Fibroblast of lung (primary cell): ENCODE measurements around the gene TRAPPC1. TPM values are rescaled to one million over a fixed set of nuclear protein-coding genes. Genes with fewer than 3 reads are reported as not detected.

Experiments used
- DNase-seq, 2 donors: peaks; one replicate each; pipeline versions ENCODE4 v3.0.0 to v3.0.0-alpha.2; 2010; ENCODE audit warnings: low read depth in 2 of 2
- H2AFZ ChIP-seq: 2 replicates; pipeline ENCODE4 v1.5.1; 2012; ENCODE audit warnings: low read length, control low read depth, inconsistent platforms
- H3K27ac ChIP-seq: 2 replicates; pipeline ENCODE4 v1.5.1; 2011; ENCODE audit warnings: low read length, control low read depth; ENCODE audit not compliant: insufficient read depth
- H3K27me3 ChIP-seq: 2 replicates; pipeline ENCODE4 v1.5.1; 2011; ENCODE audit warnings: mild to moderate bottlenecking, low read length; ENCODE audit not compliant: control insufficient read depth, insufficient read depth
- H3K36me3 ChIP-seq: 2 replicates; pipeline ENCODE4 v1.5.1; 2011; ENCODE audit warnings: low read length; ENCODE audit not compliant: control insufficient read depth, insufficient read depth
- H3K4me1 ChIP-seq: 2 replicates; pipeline ENCODE4 v1.5.1; 2011; ENCODE audit warnings: low read length; ENCODE audit not compliant: control insufficient read depth, insufficient read depth; ENCODE audit errors: extremely low read depth
- H3K4me2 ChIP-seq: 2 replicates; pipeline ENCODE4 v1.5.1; 2011; ENCODE audit warnings: low read length, control low read depth; ENCODE audit not compliant: insufficient read depth; ENCODE audit errors: extremely low read depth
- H3K4me3 ChIP-seq, 4 experiments: fragments of 200-600 bp in 1 of 4; sonication (generic) in 1 of 4; replicated peaks in 1 of 4; 2 replicates each; pipeline ENCODE4 v1.5.1; 2011 to 2016; ENCODE audit warnings: low read length in 4 of 4, low read depth in 3 of 4, mild to moderate bottlenecking in 3 of 4, control low read depth in 2 of 4, inconsistent platforms in 1 of 4, mixed read lengths in 1 of 4; ENCODE audit not compliant: insufficient read depth in 1 of 4; ENCODE audit errors: control extremely low read depth in 1 of 4
- H3K79me2 ChIP-seq: 2 replicates; pipeline ENCODE4 v1.5.1; 2012; ENCODE audit warnings: mild to moderate bottlenecking, low read length, inconsistent platforms; ENCODE audit not compliant: control insufficient read depth, insufficient read depth
- H3K9ac ChIP-seq: 2 replicates; pipeline ENCODE4 v1.5.1; 2011; ENCODE audit warnings: mild to moderate bottlenecking, low read length, control low read depth; ENCODE audit not compliant: insufficient read depth
- H3K9me3 ChIP-seq: 2 replicates; pipeline ENCODE4 v1.5.1; 2012; ENCODE audit warnings: low read depth, low read length; ENCODE audit not compliant: control insufficient read depth, insufficient read depth
- H4K20me1 ChIP-seq: 2 replicates; pipeline ENCODE4 v1.5.1; 2011; ENCODE audit warnings: low read length; ENCODE audit not compliant: control insufficient read depth, insufficient read depth; ENCODE audit errors: extremely low read depth
- CTCF ChIP-seq, 2 donors: IDR thresholded peaks in 1 of 2; conservative IDR thresholded peaks in 1 of 2; 1 replicate in 1 of 2; 2 replicates in 1 of 2; pipeline ENCODE4 v1.5.1; 2011 to 2012; ENCODE audit warnings: low read length in 2 of 2, control low read depth in 1 of 2, inconsistent platforms in 1 of 2, low read depth in 1 of 2, mild to moderate bottlenecking in 1 of 2
- EZH2 ChIP-seq: IDR thresholded peaks from 2 replicates; pipeline ENCODE4 v1.5.1; 2012; ENCODE audit warnings: low read length, control low read depth, mild to moderate bottlenecking; ENCODE audit errors: missing control alignments
- polyA plus RNA-seq, 2 donors: library from polyadenylated mRNA; depleted of rRNA in 1 of 2; stranded (reverse) in 1 of 2; unstranded in 1 of 2; fragments of >200 nt; gene quantifications; 2 replicates each; pipeline ENCODE4 v1.2.1, GENCODE V29; 2011 to 2012; ENCODE audit warnings: missing spikeins in 1 of 2
- total RNA-seq: library from RNA; depleted of rRNA; stranded (reverse); fragments of >200 nt; gene quantifications from 2 replicates; pipeline ENCODE4 v1.2.1, GENCODE V29; 2014

The TRAPPC1 gene
- total and polyA plus RNA-seq, 2 donors (not counting 1 experiment from before 2014, with no cell fraction given) = 61.9 to 342 TPM

GRCh38 chr17:7882068-7882467, 49.7 kb downstream of the TRAPPC1 start:
- no peak overlapping the region for H3K4me3 ChIP-seq
- no peaks in the 10 kb centered on the region for H3K9me3 ChIP-seq
- no peak for DNase-seq
- no peaks in the 10 kb centered on the region for H3K4me1 ChIP-seq
- TF ChIP-seq EZH2 (no peak), CTCF (conservative IDR thresholded peaks at IDR 0.05 in 1 of 2, IDR thresholded peaks at IDR 0.05 in 1 of 2; ENCODE audit: low read depth in 1 of 2, low read length in 2 of 2) (no peak)
- H3K9ac ChIP-seq = no peak overlapping the region
- H3K36me3 ChIP-seq = peaks cover 2% of the 10 kb centered on the region
- no peaks in the 10 kb centered on the region for H4K20me1 ChIP-seq
- peaks cover 7% of the 10 kb centered on the region for H3K79me2 ChIP-seq
- no peaks in the 10 kb centered on the region for H3K27me3 ChIP-seq
- H3K27ac ChIP-seq = no peak overlapping the region
- H2AFZ ChIP-seq = no peak overlapping the region
- H3K4me2 ChIP-seq = no peak overlapping the region

GRCh38 chr17:7881276-7882054, 50.3 kb downstream of the TRAPPC1 start:
- H3K79me2 ChIP-seq = peaks cover 7% of the 10 kb centered on the region
- no peaks in the 10 kb centered on the region for H3K9me3 ChIP-seq
- no peak overlapping the region for H3K9ac ChIP-seq
- TF ChIP-seq CTCF (conservative IDR thresholded peaks at IDR 0.05 in 1 of 2, IDR thresholded peaks at IDR 0.05 in 1 of 2; ENCODE audit: low read depth in 1 of 2, low read length in 2 of 2) = no peak
- no peak for TF ChIP-seq EZH2
- H3K4me2 ChIP-seq = no peak overlapping the region
- H2AFZ ChIP-seq = no peak overlapping the region
- H3K4me1 ChIP-seq = no peaks in the 10 kb centered on the region
- no peak overlapping the region for H3K4me3 ChIP-seq
- no peak overlapping the region for H3K27ac ChIP-seq
- peak in 1 of 2 donors; percentile 6 for DNase-seq
- no peaks in the 10 kb centered on the region for H4K20me1 ChIP-seq
- H3K36me3 ChIP-seq = peaks cover 2% of the 10 kb centered on the region
- H3K27me3 ChIP-seq = no peaks in the 10 kb centered on the region

Other genes starting within 250 kb of the TRAPPC1 start
- 23.0 and 24.7 TPM in 2 replicates for gene TP53, start 244.5 kb downstream of the TRAPPC1 start, total RNA-seq
- 35.5 and 43.2 TPM in 2 replicates for gene TP53, start 244.5 kb downstream of the TRAPPC1 start, polyA plus RNA-seq
- 2.3 and 3.1 TPM in 2 replicates for gene WRAP53, start 243.5 kb downstream of the TRAPPC1 start, total RNA-seq
- gene WRAP53, start 243.5 kb downstream of the TRAPPC1 start, polyA plus RNA-seq = 3.0 and 7.2 TPM in 2 replicates
- gene EFNB3, start 226.7 kb downstream of the TRAPPC1 start, total RNA-seq = 0.26 and 0.33 TPM in 2 replicates
- 0.51 and 3.7 TPM in 2 replicates for gene EFNB3, start 226.7 kb downstream of the TRAPPC1 start, polyA plus RNA-seq
- gene DNAH2, start 214.2 kb downstream of the TRAPPC1 start, total RNA-seq = 0.17 and 0.26 TPM in 2 replicates
- 0.06 and 0.08 TPM in 2 replicates for gene DNAH2, start 214.2 kb downstream of the TRAPPC1 start, polyA plus RNA-seq
- gene KDM6B, start 97.7 kb downstream of the TRAPPC1 start, total RNA-seq = 9.4 and 12.3 TPM in 2 replicates
- gene KDM6B, start 97.7 kb downstream of the TRAPPC1 start, polyA plus RNA-seq = 0.68 and 1.1 TPM in 2 replicates
- 0.17 TPM in 1 of 2 replicates, not detected in the other for gene TMEM88, start 76.9 kb downstream of the TRAPPC1 start, total RNA-seq
- 0.07 TPM in 1 of 2 replicates, not detected in the other for gene TMEM88, start 76.9 kb downstream of the TRAPPC1 start, polyA plus RNA-seq
- gene NAA38, start 74.4 kb downstream of the TRAPPC1 start, total RNA-seq = 41.6 and 78.9 TPM in 2 replicates
- gene NAA38, start 74.4 kb downstream of the TRAPPC1 start, polyA plus RNA-seq = 31.0 and 40.7 TPM in 2 replicates
- 6.9 and 7.4 TPM in 2 replicates for gene CYB5D1, start 73.9 kb downstream of the TRAPPC1 start, total RNA-seq
- 6.8 and 8.7 TPM in 2 replicates for gene CYB5D1, start 73.9 kb downstream of the TRAPPC1 start, polyA plus RNA-seq
- gene CHD3, start 43.2 kb downstream of the TRAPPC1 start, total RNA-seq = 144 and 165 TPM in 2 replicates
- gene CHD3, start 43.2 kb downstream of the TRAPPC1 start, polyA plus RNA-seq = 23.6 and 23.8 TPM in 2 replicates
- gene RNF227, start 15.7 kb downstream of the TRAPPC1 start, total RNA-seq = 1.8 and 3.9 TPM in 2 replicates
- 2.2 and 2.8 TPM in 2 replicates for gene RNF227, start 15.7 kb downstream of the TRAPPC1 start, polyA plus RNA-seq
- gene KCNAB3, start 2.1 kb downstream of the TRAPPC1 start, total RNA-seq = 0.26 and 0.33 TPM in 2 replicates
- gene KCNAB3, start 2.1 kb downstream of the TRAPPC1 start, polyA plus RNA-seq = 0.69 and 1.3 TPM in 2 replicates
- 12.8 and 17.2 TPM in 2 replicates for gene CNTROB, start 260 bp upstream of the TRAPPC1 start, total RNA-seq
- gene CNTROB, start 260 bp upstream of the TRAPPC1 start, polyA plus RNA-seq = 12.6 and 20.8 TPM in 2 replicates
- not detected in 2 replicates for gene GUCY2D, start 70.7 kb upstream of the TRAPPC1 start, total RNA-seq
- not detected in 2 replicates for gene GUCY2D, start 70.7 kb upstream of the TRAPPC1 start, polyA plus RNA-seq
- gene ALOX15B, start 107.1 kb upstream of the TRAPPC1 start, total RNA-seq = not detected in 2 replicates
- not detected in 2 replicates for gene ALOX15B, start 107.1 kb upstream of the TRAPPC1 start, polyA plus RNA-seq
- gene ALOX12B, start 155.8 kb upstream of the TRAPPC1 start, total RNA-seq = not detected in 2 replicates
- gene ALOX12B, start 155.8 kb upstream of the TRAPPC1 start, polyA plus RNA-seq = not detected in 2 replicates
- not detected in 2 replicates for gene ALOXE3, start 186.6 kb upstream of the TRAPPC1 start, total RNA-seq
- gene ALOXE3, start 186.6 kb upstream of the TRAPPC1 start, polyA plus RNA-seq = 0.01 and 0.03 TPM in 2 replicates
- under 0.01 TPM in 1 of 2 replicates, not detected in the other for gene HES7, start 192.2 kb upstream of the TRAPPC1 start, total RNA-seq
- not detected in 2 replicates for gene HES7, start 192.2 kb upstream of the TRAPPC1 start, polyA plus RNA-seq
- 3.1 and 6.9 TPM in 2 replicates for gene PER1, start 220.5 kb upstream of the TRAPPC1 start, total RNA-seq
- 2.5 and 4.1 TPM in 2 replicates for gene PER1, start 220.5 kb upstream of the TRAPPC1 start, polyA plus RNA-seq
- 3.6 and 8.1 TPM in 2 replicates for gene VAMP2, start 231.0 kb upstream of the TRAPPC1 start, total RNA-seq
- gene VAMP2, start 231.0 kb upstream of the TRAPPC1 start, polyA plus RNA-seq = 12.2 and 14.2 TPM in 2 replicates
- 15.4 and 36.0 TPM in 2 replicates for gene TMEM107, start 244.4 kb upstream of the TRAPPC1 start, total RNA-seq
- 9.8 and 13.0 TPM in 2 replicates for gene TMEM107, start 244.4 kb upstream of the TRAPPC1 start, polyA plus RNA-seq